VCaP (cell line): ENCODE measurements around the gene S100A13.
A peak's percentile ranks its signal among the peaks of the same experiment; 100 is the strongest.

Source experiments
- H3K27ac ChIP-seq: fragments of 450-650 bp; 2 replicates; pipeline ENCODE4 v1.5.1; 2017
- TF ChIP-seq, protein P1 (sequence below): fragments of 450-650 bp; conservative IDR thresholded peaks from 2 replicates; pipeline ENCODE4 v1.5.1; 2017; ENCODE audit warnings: mild to moderate bottlenecking, moderate library complexity

S100A13 gene

GRCh38 chr1:153636312-153636711 is 9.0 kb upstream of the S100A13 start:
- TF ChIP-seq, protein P1, sequence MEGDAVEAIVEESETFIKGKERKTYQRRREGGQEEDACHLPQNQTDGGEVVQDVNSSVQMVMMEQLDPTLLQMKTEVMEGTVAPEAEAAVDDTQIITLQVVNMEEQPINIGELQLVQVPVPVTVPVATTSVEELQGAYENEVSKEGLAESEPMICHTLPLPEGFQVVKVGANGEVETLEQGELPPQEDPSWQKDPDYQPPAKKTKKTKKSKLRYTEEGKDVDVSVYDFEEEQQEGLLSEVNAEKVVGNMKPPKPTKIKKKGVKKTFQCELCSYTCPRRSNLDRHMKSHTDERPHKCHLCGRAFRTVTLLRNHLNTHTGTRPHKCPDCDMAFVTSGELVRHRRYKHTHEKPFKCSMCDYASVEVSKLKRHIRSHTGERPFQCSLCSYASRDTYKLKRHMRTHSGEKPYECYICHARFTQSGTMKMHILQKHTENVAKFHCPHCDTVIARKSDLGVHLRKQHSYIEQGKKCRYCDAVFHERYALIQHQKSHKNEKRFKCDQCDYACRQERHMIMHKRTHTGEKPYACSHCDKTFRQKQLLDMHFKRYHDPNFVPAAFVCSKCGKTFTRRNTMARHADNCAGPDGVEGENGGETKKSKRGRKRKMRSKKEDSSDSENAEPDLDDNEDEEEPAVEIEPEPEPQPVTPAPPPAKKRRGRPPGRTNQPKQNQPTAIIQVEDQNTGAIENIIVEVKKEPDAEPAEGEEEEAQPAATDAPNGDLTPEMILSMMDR: no peak
- H3K27ac ChIP-seq: no peak overlapping the region; the same call in 1 of the 2 replicates

DNA sequence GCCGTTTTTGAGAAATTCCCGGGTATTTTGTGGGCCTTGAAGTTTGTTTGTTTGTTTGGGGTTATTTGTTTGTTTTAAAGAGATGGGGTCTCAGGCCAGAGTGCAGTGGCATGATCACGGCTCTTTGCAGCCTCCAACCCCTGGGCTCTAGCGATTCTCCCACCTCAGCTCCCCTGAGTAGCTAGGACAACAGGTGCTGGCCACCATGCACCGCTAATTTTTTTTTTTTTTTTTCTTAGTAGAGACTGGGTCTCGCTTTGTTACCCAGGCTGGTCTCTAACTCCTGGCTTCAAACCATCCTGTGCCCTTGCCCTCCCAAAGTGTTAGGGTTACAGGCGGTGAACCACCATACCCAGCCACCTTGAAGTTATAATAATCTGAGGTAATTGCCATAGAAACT is 8.6 kb upstream of the S100A13 start:
- peak overlapping the region; percentile 100; the same call in 1 of the 2 replicates for H3K27ac ChIP-seq
- TF ChIP-seq, protein P1: no peak

DNA sequence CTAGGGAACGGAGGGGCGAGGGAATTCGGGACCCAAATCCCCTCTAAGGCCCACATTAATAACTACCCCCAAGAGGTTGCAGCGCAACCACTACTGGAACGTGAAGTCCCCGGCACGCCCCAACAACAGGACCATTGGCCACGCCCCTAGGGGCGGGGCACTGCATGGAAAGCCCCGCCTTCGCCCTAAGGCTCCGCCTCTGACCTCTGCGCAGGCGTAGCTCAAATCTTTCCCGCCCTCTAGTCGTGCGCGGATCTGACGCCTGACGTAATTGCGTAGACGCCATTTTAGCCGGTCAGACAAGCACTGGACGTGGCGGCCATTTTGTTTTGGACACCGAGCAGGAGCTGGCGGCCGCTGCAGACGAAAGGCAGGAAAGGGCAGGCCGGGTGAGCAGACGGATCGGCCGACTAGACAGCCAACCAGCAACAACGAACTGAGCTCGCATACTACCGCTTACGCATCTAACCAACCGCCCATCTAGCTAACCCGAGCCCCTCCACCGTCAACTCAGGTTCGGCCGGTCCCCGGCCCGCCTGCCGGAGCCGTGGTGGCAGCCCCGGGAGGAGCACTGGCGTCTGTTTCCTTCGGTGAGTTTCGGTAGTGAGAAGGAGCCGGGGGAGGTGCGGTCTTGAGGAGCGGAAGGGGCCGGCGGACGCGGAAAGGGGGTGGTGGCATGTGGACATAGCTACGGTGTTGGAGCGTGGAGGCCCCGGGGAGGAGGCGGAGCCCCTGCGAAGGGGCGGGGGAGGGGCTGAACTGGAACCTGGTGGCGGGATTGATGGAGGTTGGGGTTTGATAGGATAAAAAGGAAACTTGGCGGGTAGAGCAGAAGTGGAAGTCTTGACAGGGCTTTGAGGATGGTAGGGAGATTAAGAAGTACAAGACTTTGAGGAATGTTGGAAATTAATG is 6.7 kb upstream of the S100A13 start, which contains the start of gene CHTOP:
Gene CHTOP (plus strand): TSS at position 313 of the 912 bp plus-strand sequence. CDS start 2,523 bp downstream, outside the sequence.
- TF ChIP-seq, protein P1: no peak
- H3K27ac ChIP-seq: peak within 1 kb of the TSS; percentile 100

GRCh38 chr1:153633161-153633753 is 6.0 kb upstream of the S100A13 start:
- H3K27ac ChIP-seq: peak overlapping the region; percentile 100
- TF ChIP-seq, protein P1: no peak

GRCh38 chr1:153631047-153632022 is 4.0 kb upstream of the S100A13 start:
- no peak overlapping the region for H3K27ac ChIP-seq
- TF ChIP-seq, protein P1: no peak

GRCh38 chr1:153630384-153630783 is 3.1 kb upstream of the S100A13 start:
- H3K27ac ChIP-seq: no peak overlapping the region

More at GRCh38 chr1:153630384-153630783, 3.1 kb upstream of the S100A13 start:
- TF ChIP-seq, protein P1: no peak
